Coronary artery (tissue), 2 donors: Measurements from ENCODE around the gene GTPBP6.

Experiments used
- DNase-seq: peaks from one replicate; pipeline ENCODE4 v3.0.0-alpha.2; 2017; ENCODE audit warnings: low spot score
- H3K27ac ChIP-seq, 2 donors: fragments of 200-600 bp; sonication (generic); one replicate each; pipeline ENCODE4 v1.5.1; 2016 to 2019
- H3K4me3 ChIP-seq: fragments of 200-600 bp; sonication (generic); 2 replicates; pipeline ENCODE4 v1.5.1; 2016; ENCODE audit warnings: mild to moderate bottlenecking, moderate library complexity
- TF ChIP-seq, protein P1 (sequence below): fragments of 200-600 bp; sonication (generic); IDR thresholded peaks from one replicate; pipeline ENCODE4 v1.5.1; 2019; ENCODE audit warnings: antibody characterized with exemption

GTPBP6 gene

DNA sequence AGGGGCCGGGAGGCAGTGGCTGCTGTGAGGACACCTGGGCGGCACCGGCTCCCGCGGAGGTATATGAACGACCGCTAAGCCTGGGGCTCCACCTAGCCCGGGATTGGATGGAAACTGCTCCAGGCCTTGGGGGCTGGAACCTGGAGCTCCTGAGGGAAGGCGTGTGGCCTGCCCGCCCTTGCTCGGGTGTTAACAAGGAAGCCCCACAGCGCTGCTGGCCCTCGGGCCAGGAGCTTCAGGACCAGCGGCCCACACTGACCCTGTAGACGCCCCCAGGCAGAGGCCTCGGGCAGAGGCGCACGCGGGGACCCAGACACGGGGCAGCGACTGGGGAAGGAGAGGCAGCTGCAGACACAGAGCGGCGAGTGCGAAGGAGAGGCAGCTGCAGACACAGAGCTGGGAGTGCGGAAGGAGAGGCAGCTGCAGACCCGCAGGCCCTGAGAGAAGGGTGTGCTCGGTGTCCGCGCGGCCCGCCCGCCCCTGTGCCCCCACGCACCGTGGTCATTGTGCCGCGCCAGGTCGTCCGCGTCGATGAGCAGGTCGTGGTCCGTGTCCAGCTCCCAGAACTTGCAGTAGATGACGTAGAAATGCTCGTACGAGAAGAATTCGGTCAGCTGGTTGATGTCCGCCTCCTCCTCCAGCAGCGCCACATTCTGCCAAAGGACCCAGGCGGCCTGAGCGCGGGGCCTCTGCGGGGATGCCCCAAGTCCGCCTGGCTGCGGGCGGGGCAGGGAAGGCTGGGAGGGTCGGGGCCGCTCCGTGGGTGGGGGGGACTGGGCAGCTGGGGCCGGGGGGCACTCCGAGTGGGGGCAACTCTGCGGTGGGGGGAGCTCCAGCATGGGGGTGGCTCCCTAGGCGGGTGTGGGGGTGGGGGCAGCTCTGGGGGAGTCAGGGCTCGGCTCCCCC lies 26.7 kb upstream of the GTPBP6 start:
- DNase-seq, result no peak
- TF ChIP-seq, protein P1, sequence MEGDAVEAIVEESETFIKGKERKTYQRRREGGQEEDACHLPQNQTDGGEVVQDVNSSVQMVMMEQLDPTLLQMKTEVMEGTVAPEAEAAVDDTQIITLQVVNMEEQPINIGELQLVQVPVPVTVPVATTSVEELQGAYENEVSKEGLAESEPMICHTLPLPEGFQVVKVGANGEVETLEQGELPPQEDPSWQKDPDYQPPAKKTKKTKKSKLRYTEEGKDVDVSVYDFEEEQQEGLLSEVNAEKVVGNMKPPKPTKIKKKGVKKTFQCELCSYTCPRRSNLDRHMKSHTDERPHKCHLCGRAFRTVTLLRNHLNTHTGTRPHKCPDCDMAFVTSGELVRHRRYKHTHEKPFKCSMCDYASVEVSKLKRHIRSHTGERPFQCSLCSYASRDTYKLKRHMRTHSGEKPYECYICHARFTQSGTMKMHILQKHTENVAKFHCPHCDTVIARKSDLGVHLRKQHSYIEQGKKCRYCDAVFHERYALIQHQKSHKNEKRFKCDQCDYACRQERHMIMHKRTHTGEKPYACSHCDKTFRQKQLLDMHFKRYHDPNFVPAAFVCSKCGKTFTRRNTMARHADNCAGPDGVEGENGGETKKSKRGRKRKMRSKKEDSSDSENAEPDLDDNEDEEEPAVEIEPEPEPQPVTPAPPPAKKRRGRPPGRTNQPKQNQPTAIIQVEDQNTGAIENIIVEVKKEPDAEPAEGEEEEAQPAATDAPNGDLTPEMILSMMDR, result no peak
- Histone ChIP-seq H3K27ac (no peak overlapping the region), H3K4me3 (no peak overlapping the region)

DNA sequence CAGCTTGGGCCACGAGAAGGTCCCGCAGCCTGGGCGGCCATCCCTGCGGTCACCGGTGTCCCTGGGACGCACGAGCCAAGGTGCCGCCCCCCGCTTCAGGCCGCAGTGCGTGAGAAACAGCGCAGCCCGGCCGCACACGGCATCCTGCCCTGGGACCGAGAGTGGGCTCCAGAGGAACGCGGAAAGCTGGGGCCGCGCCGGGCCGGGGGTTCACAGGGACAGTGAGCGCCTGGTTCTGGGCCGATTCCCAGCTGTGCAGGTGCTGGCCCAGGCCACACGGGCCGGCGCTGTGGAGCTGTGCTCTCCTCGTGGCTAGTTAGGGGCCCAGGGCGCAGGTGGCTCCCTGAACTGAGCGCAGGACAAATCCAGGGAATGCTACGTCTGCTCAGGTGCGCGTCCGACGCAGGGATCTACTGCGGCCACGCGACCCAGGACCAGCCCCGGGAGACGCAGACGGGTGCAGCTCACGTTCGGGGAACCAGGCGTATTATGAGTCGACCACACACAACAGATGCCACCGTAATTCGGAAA lies 25.8 kb upstream of the GTPBP6 start:
- Histone ChIP-seq H3K27ac (no peak overlapping the region), H3K4me3 (no peak overlapping the region)
- DNase-seq, result no peak
- TF ChIP-seq, protein P1, result no peak

DNA sequence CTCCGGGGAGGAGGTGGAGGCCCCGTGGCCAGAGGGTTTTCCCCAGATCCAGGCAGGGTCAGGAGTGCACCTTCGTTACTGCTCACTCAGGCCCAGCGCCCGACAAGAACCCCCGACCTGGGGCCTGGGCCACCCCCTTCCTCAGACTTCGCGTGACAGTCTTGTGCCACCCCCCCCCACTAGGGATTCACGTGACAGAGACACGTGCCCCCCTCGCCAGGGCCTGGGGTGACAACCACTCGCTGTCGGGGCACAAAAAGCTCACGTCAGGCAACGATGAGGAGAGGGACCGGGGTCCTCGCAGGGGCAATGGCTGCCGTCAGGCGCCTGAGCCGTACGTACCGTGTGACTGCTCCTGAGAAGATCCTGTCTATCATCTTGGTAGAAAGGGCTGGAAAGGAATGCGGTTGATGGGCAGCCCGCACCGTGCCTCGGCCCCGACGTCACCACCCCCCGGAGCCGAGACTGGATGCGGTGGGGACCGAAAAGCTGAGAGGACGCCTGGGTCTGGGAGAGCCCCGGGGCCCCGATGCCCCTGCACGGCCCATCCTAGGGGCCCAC lies 23.0 kb upstream of the GTPBP6 start:
- Histone ChIP-seq H3K4me3 (no peak overlapping the region), H3K27ac (no peak overlapping the region)
- no peak for DNase-seq
- TF ChIP-seq, protein P1, result no peak

DNA sequence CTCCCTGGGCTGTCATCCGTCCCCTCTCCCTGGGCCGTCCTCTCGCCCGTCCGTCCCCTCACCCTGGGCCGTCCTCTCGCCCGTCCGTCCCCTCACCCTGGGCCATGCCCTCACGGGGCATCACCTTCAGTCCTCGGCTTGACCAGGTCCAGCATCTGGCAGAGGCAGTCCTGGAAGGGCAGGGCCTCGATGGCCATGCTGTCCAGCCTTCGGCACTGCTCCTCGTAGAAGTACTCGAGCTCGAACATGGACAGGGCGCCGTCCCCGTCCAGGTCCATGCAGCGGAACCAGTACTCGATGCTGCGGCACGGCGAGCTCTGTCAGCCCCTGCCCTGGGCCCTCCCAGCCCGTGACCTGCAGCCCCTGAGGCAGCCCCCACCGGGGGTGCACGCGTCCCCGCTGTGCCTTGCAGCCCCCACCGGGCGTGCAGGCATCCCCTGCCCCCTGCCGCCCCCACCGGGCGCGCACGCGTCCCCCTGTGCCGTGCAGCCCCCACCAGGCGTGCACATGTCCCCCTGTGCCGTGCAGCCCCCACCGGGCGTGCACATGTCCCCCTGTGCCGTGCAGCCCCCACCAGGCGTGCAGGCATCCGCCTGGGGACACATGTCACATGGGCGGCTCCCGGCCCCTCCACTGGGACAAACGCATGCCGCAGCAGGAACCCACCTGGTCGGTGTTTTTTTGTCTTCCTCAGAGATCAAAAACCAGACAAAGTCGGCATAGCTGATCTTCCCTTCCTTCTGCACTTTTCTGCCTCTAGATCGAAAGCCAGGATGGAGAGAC lies 22.2 kb upstream of the GTPBP6 start:
- H3K27ac ChIP-seq, result no peak overlapping the region
- TF ChIP-seq, protein P1, result no peak
- no peak overlapping the region for H3K4me3 ChIP-seq
- no peak for DNase-seq

DNA sequence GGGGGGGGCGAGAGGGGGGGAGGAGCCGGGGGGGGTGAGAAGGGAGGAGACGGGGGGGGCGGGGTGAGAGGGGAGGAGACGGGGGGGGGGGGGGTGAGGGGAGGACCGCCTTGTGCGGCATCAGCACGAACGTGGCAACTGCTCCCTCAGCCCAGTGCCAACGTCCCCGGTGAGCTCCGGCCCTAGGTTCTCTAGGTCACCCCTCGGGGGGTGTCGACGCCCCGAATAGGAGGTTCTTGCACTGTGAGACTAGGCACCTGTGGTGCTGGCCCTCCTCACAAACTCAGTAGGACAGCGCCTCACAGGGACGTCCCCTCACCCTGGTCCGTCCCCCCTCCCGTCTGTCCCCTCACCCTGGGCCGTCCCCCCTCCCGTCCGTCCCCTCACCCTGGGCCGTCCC lies 21.5 kb upstream of the GTPBP6 start:
- DNase-seq, result no peak
- Histone ChIP-seq H3K4me3 (no peak overlapping the region), H3K27ac (no peak overlapping the region)
- TF ChIP-seq, protein P1, result no peak

DNA sequence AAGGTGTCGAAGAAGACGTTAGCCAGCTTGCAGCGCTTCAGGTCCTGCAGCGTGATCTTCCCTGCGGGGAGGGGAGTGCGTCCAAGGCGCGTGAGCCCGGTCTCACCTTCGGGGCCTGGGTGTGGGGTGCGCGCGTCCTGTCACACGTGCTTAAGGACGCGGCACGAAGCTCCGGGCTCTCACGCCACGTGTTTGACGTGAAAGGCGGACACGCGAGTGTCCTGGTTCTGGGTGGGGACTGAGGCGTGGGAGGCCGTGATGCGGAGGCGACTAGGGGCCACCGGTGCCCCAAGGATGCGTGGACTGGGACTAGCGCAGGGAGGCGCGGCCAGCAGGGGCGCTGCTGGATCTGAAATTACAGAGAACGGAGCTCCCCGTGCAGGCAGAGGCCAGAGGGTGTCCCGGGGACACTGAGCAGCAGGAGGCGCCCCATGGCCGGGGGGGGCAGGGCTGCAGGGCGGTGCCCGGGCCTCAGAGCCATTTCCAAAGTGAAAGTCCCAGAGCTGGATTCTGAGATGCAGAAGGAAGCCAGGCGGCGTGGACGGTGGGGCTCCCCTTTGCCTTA lies 20.3 kb upstream of the GTPBP6 start:
- TF ChIP-seq, protein P1, result no peak
- H3K27ac ChIP-seq, result no peak overlapping the region
- DNase-seq, result no peak
- H3K4me3 ChIP-seq, result no peak overlapping the region
